ENCODE measurements around the gene RTEL1.
"Not testable (repeated sequence)": the region's sequence is repeated elsewhere in the genome, so short reads cannot be mapped to it uniquely, and the experiment has no call there.

The RTEL1 gene

DNA sequence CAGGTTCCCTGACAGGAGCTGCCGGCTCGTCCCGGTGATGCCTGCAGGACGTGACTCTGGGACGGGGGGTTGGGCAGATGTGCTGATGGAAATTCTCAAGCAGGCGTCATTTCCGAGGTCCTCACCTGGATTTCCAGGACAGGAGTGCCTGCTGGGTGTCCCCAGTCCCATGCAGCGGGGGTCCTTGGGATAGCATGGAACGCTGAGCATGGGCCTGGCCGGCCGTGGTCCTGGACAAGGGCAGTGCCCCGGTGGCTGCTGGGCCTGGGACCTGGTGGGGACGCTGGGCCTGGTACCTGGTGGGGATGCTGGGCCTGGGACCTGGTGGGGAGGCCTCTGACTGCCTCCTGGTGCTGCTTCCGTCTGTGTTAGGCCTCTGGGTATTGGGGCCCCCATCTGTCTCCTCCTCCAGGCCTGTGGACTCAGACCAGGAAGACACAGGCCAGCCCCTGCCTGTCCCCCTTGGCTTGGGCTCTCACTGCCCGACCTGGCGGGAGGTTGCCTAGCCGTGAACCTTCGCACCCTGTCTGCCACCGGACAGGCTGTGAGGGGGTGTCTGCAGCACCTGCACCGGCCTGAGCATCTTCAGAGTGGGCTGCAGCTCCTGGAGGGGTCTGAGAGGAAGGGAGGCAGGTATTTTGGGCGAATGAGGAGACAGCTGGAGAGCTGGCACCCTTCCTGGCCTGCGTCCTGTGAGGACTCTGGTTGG lies 6.2 kb downstream of the RTEL1 start:
- peaks cover 81 to 100% (median 90%) of the 10 kb centered on the region in 11 experiments for H3K36me3 ChIP-seq
- no peak overlapping the region for H3K4me3 ChIP-seq
- no peaks in the 10 kb centered on the region for H3K27me3 ChIP-seq
- no peak overlapping the region for H3K27ac ChIP-seq
- H3K9ac ChIP-seq, result peak overlapping the region in 3 of 11 experiments; percentile 29 to 41 (median 30); a peak in 3 of 22 replicates
- peaks cover 3 to 10% (median 6%) of the 10 kb centered on the region in 10 experiments for H3K4me1 ChIP-seq
- no peak for TF ChIP-seq Cebpa-rat (IDR thresholded peaks at IDR 0.05)
- peaks cover 0 to 64% (median 16%) of the 10 kb centered on the region in 11 experiments; a peak in 12 of 22 replicates for H4K20me1 ChIP-seq
- H3K9me3 ChIP-seq (replicated peaks in 1 of 11), result no peaks in the 10 kb centered on the region
- H3K4me2 ChIP-seq, result no peak overlapping the region

DNA sequence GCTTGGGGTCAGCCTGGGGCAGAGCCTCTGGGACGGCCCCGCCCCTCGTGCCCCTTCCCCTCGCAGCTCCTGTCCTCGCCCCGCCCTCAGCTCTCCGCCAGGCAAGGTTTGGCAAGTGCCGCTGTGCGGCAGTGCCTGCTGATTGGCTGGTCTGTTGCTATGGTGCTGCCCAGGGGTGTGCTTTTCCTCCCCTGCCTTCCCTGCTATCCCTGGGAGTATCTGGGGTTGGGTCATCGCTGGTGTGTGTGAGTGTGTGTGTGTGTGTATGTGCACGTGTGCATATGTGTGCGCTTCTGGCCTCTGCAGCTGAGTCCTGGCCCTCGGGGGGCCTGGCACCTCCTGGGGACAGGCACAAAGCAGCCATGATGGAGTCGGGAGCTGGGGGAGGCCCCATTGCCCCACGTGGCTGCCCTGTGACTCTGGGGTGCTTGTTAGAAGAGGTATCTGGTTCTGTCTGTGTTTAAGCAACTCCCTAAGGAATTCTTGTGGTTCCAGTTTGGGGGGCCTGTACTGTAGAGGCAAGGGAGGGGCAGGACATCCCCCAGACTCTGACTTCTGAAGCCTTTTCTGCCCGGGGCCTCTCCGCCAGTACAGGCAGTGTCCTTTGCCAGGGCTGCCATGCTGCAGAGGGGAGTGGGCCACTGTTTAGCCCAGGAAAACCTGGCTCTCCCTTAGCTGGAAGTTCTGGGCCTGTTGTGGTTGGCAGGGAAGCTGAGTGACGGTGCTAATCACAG lies 6.9 kb downstream of the RTEL1 start:
- Histone ChIP-seq H3K9ac (peak overlapping the region in 3 of 11 experiments; percentile 29 to 41 (median 30); a peak in 5 of 22 replicates), H3K27ac (no peak overlapping the region), H3K36me3 (peaks cover 83 to 94% (median 89%) of the 10 kb centered on the region in 11 experiments), H3K4me3 (no peak overlapping the region), H4K20me1 (peaks cover 0 to 64% (median 15%) of the 10 kb centered on the region in 11 experiments; a peak in 12 of 22 replicates), H3K9me3 (replicated peaks in 1 of 11) (no peaks in the 10 kb centered on the region), H3K4me1 (peaks cover 0 to 5% (median 0%) of the 10 kb centered on the region in 10 experiments; a peak in 1 of 20 replicates), H3K27me3 (no peaks in the 10 kb centered on the region), H3K4me2 (no peak overlapping the region)
- TF ChIP-seq Cebpa-rat (IDR thresholded peaks at IDR 0.05), result no peak

DNA sequence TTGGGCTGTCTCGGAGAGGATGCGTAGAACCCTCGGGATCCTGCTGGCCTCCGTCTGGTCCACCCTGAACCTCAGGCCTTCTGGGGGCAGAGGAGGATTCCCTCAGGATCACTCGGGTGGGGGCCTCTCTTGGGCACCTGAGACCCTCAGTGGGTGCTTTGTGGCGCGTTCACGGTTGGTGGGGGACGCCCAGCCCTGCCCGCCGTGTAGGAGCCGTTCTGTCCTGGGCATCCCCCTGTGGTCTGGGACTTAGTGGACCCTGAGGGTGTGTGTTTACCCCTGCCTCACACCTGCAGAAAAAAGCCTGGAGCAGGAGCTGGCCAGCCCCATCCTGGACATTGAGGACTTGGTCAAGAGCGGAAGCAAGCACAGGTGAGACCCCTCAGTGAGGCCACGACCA lies 7.6 kb downstream of the RTEL1 start:
- Histone ChIP-seq H4K20me1 (peaks cover 0 to 62% (median 15%) of the 10 kb centered on the region in 11 experiments; a peak in 12 of 22 replicates), H3K4me3 (no peak overlapping the region), H3K36me3 (peaks cover 81 to 93% (median 88%) of the 10 kb centered on the region in 11 experiments), H3K27me3 (no peaks in the 10 kb centered on the region), H3K27ac (no peak overlapping the region), H3K9me3 (replicated peaks in 1 of 11) (no peaks in the 10 kb centered on the region), H3K9ac (peak overlapping the region in 1 of 11 experiments; percentile 30; a peak in 2 of 22 replicates), H3K4me1 (0 out of 20 replicates have a peak, but pooled peaks cover 0 to 5% (median 0%) of the 10 kb centered on the region in 10 experiments), H3K4me2 (no peak overlapping the region)
- TF ChIP-seq Cebpa-rat (IDR thresholded peaks at IDR 0.05), result no peak

DNA sequence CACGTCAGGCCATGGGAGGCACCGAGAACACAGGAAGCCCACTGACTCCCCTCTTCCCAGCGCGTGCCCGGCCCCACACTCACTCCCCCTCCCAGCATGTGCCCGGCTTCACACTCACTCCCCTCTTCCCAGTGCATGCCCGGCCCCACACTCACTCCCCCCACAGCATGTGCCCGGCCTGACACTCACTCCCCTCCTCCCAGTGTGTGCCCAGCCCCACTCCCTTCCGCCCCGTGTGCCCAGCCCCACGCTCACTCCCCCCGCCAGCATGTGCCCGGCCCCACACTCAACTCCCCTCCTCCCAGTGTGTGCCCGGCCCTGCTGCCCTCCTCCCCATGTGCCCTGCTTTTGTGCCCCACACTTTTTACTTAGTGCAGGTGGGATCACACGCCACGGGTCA lies 9.7 kb downstream of the RTEL1 start:
- Histone ChIP-seq H3K4me2 (no peak overlapping the region), H4K20me1 (peaks cover 0 to 42% (median 14%) of the 10 kb centered on the region in 11 experiments; a peak in 12 of 22 replicates), H3K9ac (no peak overlapping the region; a peak in 1 of 22 replicates), H3K4me1 (0 out of 20 replicates have a peak, but pooled peaks cover 0 to 5% (median 0%) of the 10 kb centered on the region in 10 experiments), H3K36me3 (peaks cover 69 to 89% (median 81%) of the 10 kb centered on the region in 11 experiments), H3K27me3 (no peaks in the 10 kb centered on the region), H3K4me3 (no peak overlapping the region), H3K9me3 (replicated peaks in 1 of 11) (no peaks in the 10 kb centered on the region), H3K27ac (no peak overlapping the region)
- no peak for TF ChIP-seq Cebpa-rat (IDR thresholded peaks at IDR 0.05)

DNA sequence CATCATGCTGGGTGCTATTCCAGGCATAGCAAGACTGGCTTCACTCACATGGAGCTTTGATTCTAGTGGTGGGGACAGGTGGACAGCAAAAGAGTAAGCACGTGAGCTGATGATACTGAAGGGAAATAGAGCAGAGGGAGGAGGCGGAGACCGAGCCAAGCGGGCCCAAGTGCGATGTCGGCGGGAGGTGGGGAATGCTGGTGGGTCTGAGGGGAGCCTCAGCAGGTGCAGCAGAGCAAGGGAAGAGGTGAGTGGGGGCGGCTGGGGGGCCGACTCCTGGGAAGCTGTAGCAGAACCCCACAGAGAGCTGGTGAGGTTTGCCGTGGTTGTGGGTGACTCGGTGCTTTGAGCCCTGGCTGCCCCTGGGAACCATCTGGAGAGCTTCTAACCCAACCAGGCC lies 10.2 kb downstream of the RTEL1 start:
- no peak overlapping the region for H3K4me3 ChIP-seq
- H3K4me2 ChIP-seq, result no peak overlapping the region
- 0 out of 22 replicates have a peak overlapping the region, but pooled peaks of 1 of the 11 experiments have one; percentile 7 for H3K9ac ChIP-seq
- TF ChIP-seq Cebpa-rat (IDR thresholded peaks at IDR 0.05), result no peak
- H3K27ac ChIP-seq, result no peak overlapping the region
- H4K20me1 ChIP-seq, result peaks cover 0 to 37% (median 14%) of the 10 kb centered on the region in 11 experiments; a peak in 12 of 22 replicates
- H3K9me3 ChIP-seq (replicated peaks in 1 of 11), result no peaks in the 10 kb centered on the region
- H3K36me3 ChIP-seq, result peaks cover 67 to 89% (median 79%) of the 10 kb centered on the region in 11 experiments
- 0 out of 20 replicates have a peak, but pooled peaks cover 0 to 5% (median 0%) of the 10 kb centered on the region in 10 experiments for H3K4me1 ChIP-seq
- H3K27me3 ChIP-seq, result no peaks in the 10 kb centered on the region

DNA sequence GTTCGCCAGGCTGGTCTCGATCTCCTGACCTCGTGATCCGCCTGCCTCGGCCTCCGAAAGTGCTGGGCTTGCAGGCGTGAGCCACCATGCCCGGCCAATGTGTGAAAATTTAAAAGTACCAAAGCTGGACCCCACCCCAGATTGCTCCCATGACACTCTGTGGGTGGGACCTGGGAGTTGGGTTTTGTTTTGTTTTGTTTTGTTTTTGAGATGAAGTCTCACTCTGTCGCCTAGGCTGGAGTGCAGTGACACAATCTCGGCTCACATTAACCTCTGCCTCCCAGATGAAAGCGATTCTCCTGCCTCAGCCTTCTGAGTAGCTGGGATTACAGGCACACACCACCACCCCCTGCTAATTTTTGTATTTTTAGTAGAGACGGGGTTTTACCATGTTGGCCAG lies 13.6 kb downstream of the RTEL1 start:
- H3K4me3 ChIP-seq; H3K4me2 ChIP-seq; H3K9me3 ChIP-seq (replicated peaks in 1 of 11); H3K27me3 ChIP-seq; H3K9ac ChIP-seq; H3K4me1 ChIP-seq; H3K27ac ChIP-seq: not testable (repeated sequence)
- Histone ChIP-seq H3K36me3 (peaks cover 65 to 89% (median 78%) of the 10 kb centered on the region in 11 experiments), H4K20me1 (peaks cover 0 to 18% (median 0%) of the 10 kb centered on the region in 11 experiments; a peak in 3 of 22 replicates)

DNA sequence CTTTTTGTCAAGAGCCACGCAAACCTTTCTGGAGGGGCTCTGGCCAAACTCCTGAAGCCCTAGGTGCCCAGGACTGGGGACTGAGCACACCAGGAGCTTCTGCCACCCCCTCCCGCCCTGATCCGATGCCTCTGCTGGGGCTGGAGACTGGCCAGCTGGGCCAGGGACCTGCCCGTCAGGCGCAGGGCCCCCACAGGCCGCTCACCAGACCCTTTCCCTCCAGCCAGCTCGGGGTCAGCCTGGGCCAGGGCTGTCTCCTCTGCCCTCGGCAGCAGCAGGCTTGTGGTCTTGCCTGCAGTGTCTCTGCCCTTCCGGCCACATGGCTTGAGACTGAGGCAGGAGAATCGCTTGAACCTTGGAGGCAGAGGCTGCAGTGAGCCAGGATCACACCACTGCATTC lies 14.6 kb downstream of the RTEL1 start:
- no peak overlapping the region for H3K4me2 ChIP-seq
- no peaks in the 10 kb centered on the region for H3K4me1 ChIP-seq
- no peaks in the 10 kb centered on the region for H3K9me3 ChIP-seq (replicated peaks in 1 of 11)
- peaks cover 58 to 87% (median 77%) of the 10 kb centered on the region in 11 experiments for H3K36me3 ChIP-seq
- H4K20me1 ChIP-seq, result peaks cover 0 to 13% (median 0%) of the 10 kb centered on the region in 11 experiments; a peak in 3 of 22 replicates
- no peak overlapping the region for H3K4me3 ChIP-seq
- no peak for TF ChIP-seq Cebpa-rat (IDR thresholded peaks at IDR 0.05)
- H3K27ac ChIP-seq, result no peak overlapping the region
- H3K9ac ChIP-seq, result no peak overlapping the region
- H3K27me3 ChIP-seq, result no peaks in the 10 kb centered on the region

DNA sequence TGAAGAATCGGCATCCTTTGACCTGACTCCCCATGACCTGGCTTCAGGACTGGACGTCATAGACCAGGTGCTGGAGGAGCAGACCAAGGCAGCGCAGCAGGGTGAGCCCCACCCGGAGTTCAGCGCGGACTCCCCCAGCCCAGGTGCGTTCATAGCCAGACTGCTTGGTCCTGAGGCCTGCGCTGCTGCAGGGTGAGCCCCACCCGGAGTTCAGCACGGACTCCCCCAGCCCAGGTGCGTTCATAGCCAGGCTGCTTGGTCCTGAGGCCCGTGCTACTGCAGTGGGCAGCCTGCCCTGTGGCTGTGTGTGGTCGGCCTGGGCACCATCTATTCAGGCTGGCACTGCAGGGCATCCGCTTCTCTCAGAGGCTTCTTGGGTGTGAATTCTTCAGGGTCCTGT lies 15.8 kb downstream of the RTEL1 start:
- Histone ChIP-seq H3K27me3 (no peaks in the 10 kb centered on the region), H3K4me2 (no peak overlapping the region), H3K4me3 (no peak overlapping the region), H3K4me1 (no peaks in the 10 kb centered on the region), H3K27ac (no peak overlapping the region), H3K9ac (no peak overlapping the region), H3K36me3 (peaks cover 57 to 87% (median 74%) of the 10 kb centered on the region in 11 experiments), H3K9me3 (replicated peaks in 1 of 11) (no peaks in the 10 kb centered on the region), H4K20me1 (peaks cover 0 to 19% (median 0%) of the 10 kb centered on the region in 11 experiments; a peak in 4 of 22 replicates)
- no peak for TF ChIP-seq Cebpa-rat (IDR thresholded peaks at IDR 0.05)

All from BLaER1 treated with 17β-estradiol and CSF1 and Interleukin-3, amounts not matched to agents 10 nM and 100 nM (cell line).